Sigmoid colon (tissue), 3 donors: Measurements from ENCODE around the gene XBP1.

Experiments
- CTCF ChIP-seq, 4 experiments: fragments of 450-650 bp in 3 of 4; fragments of 200-600 bp in 1 of 4; IDR thresholded peaks; one replicate each; pipeline ENCODE4 v1.5.1; 2016 to 2019; ENCODE audit warnings: antibody characterized with exemption in 4 of 4, mild to moderate bottlenecking in 3 of 4, moderate library complexity in 2 of 4
- POLR2A ChIP-seq, 2 donors: fragments of 450-650 bp; IDR thresholded peaks; one replicate each; pipeline ENCODE4 v1.6.1; 2016; ENCODE audit warnings: antibody characterized with exemption in 2 of 2, mild to moderate bottlenecking in 2 of 2, moderate library complexity in 2 of 2

DNA sequence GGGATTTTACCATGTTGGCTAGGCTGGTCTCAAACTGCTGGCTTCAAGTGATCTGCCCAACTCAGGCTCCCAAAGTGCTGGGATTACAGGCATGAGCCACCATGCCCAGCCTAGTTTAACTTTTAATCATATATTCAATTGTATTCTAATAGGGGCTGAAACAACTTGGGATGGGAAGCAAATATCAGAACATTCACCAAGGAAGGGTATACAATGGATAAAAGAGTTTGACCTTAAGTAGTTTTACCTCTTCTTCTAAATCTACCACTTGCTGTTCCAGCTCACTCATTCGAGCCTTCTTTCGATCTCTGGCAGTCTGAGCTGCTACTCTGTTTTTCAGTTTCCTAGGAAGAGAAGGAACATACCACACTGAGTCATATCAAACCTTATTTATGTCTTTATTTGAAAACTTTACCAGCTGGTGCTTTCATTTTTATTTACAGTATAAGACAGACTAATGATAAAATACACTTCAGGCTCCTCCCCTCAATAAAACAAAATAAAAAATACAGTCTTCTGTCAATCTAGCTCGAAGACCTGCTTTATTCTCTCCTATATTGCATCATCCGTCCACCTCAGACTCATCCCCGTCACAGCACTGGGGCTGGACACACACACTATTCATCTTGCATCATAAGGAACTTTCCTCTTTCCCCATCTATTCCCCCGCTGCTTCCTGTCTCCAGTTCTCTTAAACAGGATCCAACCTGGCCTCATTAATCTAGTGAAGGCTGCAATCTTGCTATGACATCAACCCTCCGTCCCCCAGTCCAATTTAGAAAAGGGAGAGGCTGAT lies 1.4 kb downstream of the XBP1 start:
- no peak for TF ChIP-seq CTCF (IDR thresholded peaks at IDR 0.05)
- peak; percentile 56 to 63 for TF ChIP-seq POLR2A (IDR thresholded peaks at IDR 0.05)
